Measurements from ENCODE around the gene CCDC157. TPM values are rescaled to one million over a fixed set of nuclear protein-coding genes. Genes with fewer than 3 reads are reported as not detected.

Gene CCDC157
- total and polyA plus RNA-seq, 4 donors: 4.2 to 10.1 (median 7.8) TPM

GRCh38 chr22:30313527-30314363, 43.1 kb upstream of the CCDC157 start:
- H3K4me3 ChIP-seq (ENCODE audit: low read depth, low read length): no peak overlapping the region
- DNase-seq (ENCODE audit: low read depth in 4 of 6, low spot score in 6 of 6): no peak
- H3K9me3 ChIP-seq (ENCODE audit: control insufficient read depth, insufficient read depth, low read length): no peaks in the 10 kb centered on the region
- peaks cover 9% of the 10 kb centered on the region for H3K36me3 ChIP-seq (ENCODE audit: control insufficient read depth, insufficient read depth, low read length)
- H3K4me1 ChIP-seq (ENCODE audit: control insufficient read depth, insufficient read depth, low read length): peaks cover 33% of the 10 kb centered on the region
- WGBS (ENCODE audit: insufficient coverage): no CpG with 5 or more reads among the region's 8 CpGs
- H3K27me3 ChIP-seq (ENCODE audit: control insufficient read depth, insufficient read depth, low read length): no peaks in the 10 kb centered on the region
- H3K27ac ChIP-seq (ENCODE audit: low read depth, low read length): no peak overlapping the region

GRCh38 chr22:30314915-30315314, 41.9 kb upstream of the CCDC157 start:
- Histone ChIP-seq H3K4me1 (ENCODE audit: control insufficient read depth, insufficient read depth, low read length) (peaks cover 23% of the 10 kb centered on the region), H3K4me3 (ENCODE audit: low read depth, low read length) (no peak overlapping the region), H3K36me3 (ENCODE audit: control insufficient read depth, insufficient read depth, low read length) (peaks cover 9% of the 10 kb centered on the region), H3K27me3 (ENCODE audit: control insufficient read depth, insufficient read depth, low read length) (no peaks in the 10 kb centered on the region), H3K27ac (ENCODE audit: low read depth, low read length) (no peak overlapping the region), H3K9me3 (ENCODE audit: control insufficient read depth, insufficient read depth, low read length) (no peaks in the 10 kb centered on the region)
- DNase-seq (ENCODE audit: low read depth in 4 of 6, low spot score in 6 of 6): no peak
- WGBS (ENCODE audit: insufficient coverage): 91% methylated on average over 4 of the region's 8 CpGs

- H3K4me3 ChIP-seq (ENCODE audit: low read depth, low read length): no peak overlapping the region
Observed at GRCh38 chr22:30315962-30316576, 40.7 kb upstream of the CCDC157 start.

GRCh38 chr22:30317778-30318177, 39.0 kb upstream of the CCDC157 start:
- Histone ChIP-seq H3K27ac (ENCODE audit: low read depth, low read length) (no peak overlapping the region), H3K4me3 (ENCODE audit: low read depth, low read length) (no peak overlapping the region), H3K9me3 (ENCODE audit: control insufficient read depth, insufficient read depth, low read length) (no peaks in the 10 kb centered on the region), H3K27me3 (ENCODE audit: control insufficient read depth, insufficient read depth, low read length) (no peaks in the 10 kb centered on the region), H3K36me3 (ENCODE audit: control insufficient read depth, insufficient read depth, low read length) (peaks cover 9% of the 10 kb centered on the region), H3K4me1 (ENCODE audit: control insufficient read depth, insufficient read depth, low read length) (peaks cover 7% of the 10 kb centered on the region)
- no peak for DNase-seq (ENCODE audit: low read depth in 4 of 6, low spot score in 6 of 6)
- no CpG with 5 or more reads among the region's 1 CpG for WGBS (ENCODE audit: insufficient coverage)

More at GRCh38 chr22:30315962-30316576, 40.7 kb upstream of the CCDC157 start:
- H3K36me3 ChIP-seq (ENCODE audit: control insufficient read depth, insufficient read depth, low read length): peaks cover 9% of the 10 kb centered on the region
- no peaks in the 10 kb centered on the region for H3K27me3 ChIP-seq (ENCODE audit: control insufficient read depth, insufficient read depth, low read length)
- H3K9me3 ChIP-seq (ENCODE audit: control insufficient read depth, insufficient read depth, low read length): no peaks in the 10 kb centered on the region
- peaks cover 13% of the 10 kb centered on the region for H3K4me1 ChIP-seq (ENCODE audit: control insufficient read depth, insufficient read depth, low read length)
- WGBS (ENCODE audit: insufficient coverage): 57% methylated on average over 1 of the region's 2 CpGs
- H3K27ac ChIP-seq (ENCODE audit: low read depth, low read length): no peak overlapping the region
- DNase-seq (ENCODE audit: low read depth in 4 of 6, low spot score in 6 of 6): no peak

- no peaks in the 10 kb centered on the region for H3K27me3 ChIP-seq (ENCODE audit: control insufficient read depth, insufficient read depth, low read length)
- DNase-seq (ENCODE audit: low read depth in 4 of 6, low spot score in 6 of 6): no peak
- H3K27ac ChIP-seq (ENCODE audit: low read depth, low read length): no peak overlapping the region
- H3K9me3 ChIP-seq (ENCODE audit: control insufficient read depth, insufficient read depth, low read length): no peaks in the 10 kb centered on the region
- H3K4me3 ChIP-seq (ENCODE audit: low read depth, low read length): no peak overlapping the region
- peaks cover 9% of the 10 kb centered on the region for H3K36me3 ChIP-seq (ENCODE audit: control insufficient read depth, insufficient read depth, low read length)
- H3K4me1 ChIP-seq (ENCODE audit: control insufficient read depth, insufficient read depth, low read length): peaks cover 7% of the 10 kb centered on the region
- WGBS (ENCODE audit: insufficient coverage): 88% methylated on average over 7 of the region's 7 CpGs
Observed at GRCh38 chr22:30318799-30319419, 37.9 kb upstream of the CCDC157 start.

- H3K36me3 ChIP-seq (ENCODE audit: control insufficient read depth, insufficient read depth, low read length): peaks cover 9% of the 10 kb centered on the region
- no peak for DNase-seq (ENCODE audit: low read depth in 4 of 6, low spot score in 6 of 6)
- WGBS (ENCODE audit: insufficient coverage): 90% methylated on average over 3 of the region's 3 CpGs
- H3K27ac ChIP-seq (ENCODE audit: low read depth, low read length): no peak overlapping the region
- H3K27me3 ChIP-seq (ENCODE audit: control insufficient read depth, insufficient read depth, low read length): no peaks in the 10 kb centered on the region
- no peaks in the 10 kb centered on the region for H3K9me3 ChIP-seq (ENCODE audit: control insufficient read depth, insufficient read depth, low read length)
- no peak overlapping the region for H3K4me3 ChIP-seq (ENCODE audit: low read depth, low read length)
- peaks cover 15% of the 10 kb centered on the region for H3K4me1 ChIP-seq (ENCODE audit: control insufficient read depth, insufficient read depth, low read length)
Observed at GRCh38 chr22:30320021-30320556, 36.7 kb upstream of the CCDC157 start.

GRCh38 chr22:30321461-30321860, 35.3 kb upstream of the CCDC157 start:
- Histone ChIP-seq H3K36me3 (ENCODE audit: control insufficient read depth, insufficient read depth, low read length) (peaks cover 8% of the 10 kb centered on the region), H3K27me3 (ENCODE audit: control insufficient read depth, insufficient read depth, low read length) (no peaks in the 10 kb centered on the region), H3K27ac (ENCODE audit: low read depth, low read length) (no peak overlapping the region), H3K9me3 (ENCODE audit: control insufficient read depth, insufficient read depth, low read length) (no peaks in the 10 kb centered on the region), H3K4me1 (ENCODE audit: control insufficient read depth, insufficient read depth, low read length) (peaks cover 27% of the 10 kb centered on the region), H3K4me3 (ENCODE audit: low read depth, low read length) (no peak overlapping the region)
- 71% methylated on average over 1 of the region's 2 CpGs for WGBS (ENCODE audit: insufficient coverage)
- no peak for DNase-seq (ENCODE audit: low read depth in 4 of 6, low spot score in 6 of 6)

- 88% methylated on average over 1 of the region's 3 CpGs for WGBS (ENCODE audit: insufficient coverage)
- no peaks in the 10 kb centered on the region for H3K27me3 ChIP-seq (ENCODE audit: control insufficient read depth, insufficient read depth, low read length)
- H3K4me3 ChIP-seq (ENCODE audit: low read depth, low read length): no peak overlapping the region
- peaks cover 32% of the 10 kb centered on the region for H3K4me1 ChIP-seq (ENCODE audit: control insufficient read depth, insufficient read depth, low read length)
- H3K9me3 ChIP-seq (ENCODE audit: control insufficient read depth, insufficient read depth, low read length): no peaks in the 10 kb centered on the region
- no peak for DNase-seq (ENCODE audit: low read depth in 4 of 6, low spot score in 6 of 6)
- peaks cover 3% of the 10 kb centered on the region for H3K36me3 ChIP-seq (ENCODE audit: control insufficient read depth, insufficient read depth, low read length)
- no peak overlapping the region for H3K27ac ChIP-seq (ENCODE audit: low read depth, low read length)
Observed at GRCh38 chr22:30323246-30323645, 33.6 kb upstream of the CCDC157 start.

GRCh38 chr22:30324014-30324730, 32.6 kb upstream of the CCDC157 start:
- H3K27me3 ChIP-seq (ENCODE audit: control insufficient read depth, insufficient read depth, low read length): no peaks in the 10 kb centered on the region
- peaks cover 32% of the 10 kb centered on the region for H3K4me1 ChIP-seq (ENCODE audit: control insufficient read depth, insufficient read depth, low read length)
- no peaks in the 10 kb centered on the region for H3K36me3 ChIP-seq (ENCODE audit: control insufficient read depth, insufficient read depth, low read length)
- H3K27ac ChIP-seq (ENCODE audit: low read depth, low read length): no peak overlapping the region
- WGBS (ENCODE audit: insufficient coverage): 81% methylated on average over 3 of the region's 8 CpGs
- no peaks in the 10 kb centered on the region for H3K9me3 ChIP-seq (ENCODE audit: control insufficient read depth, insufficient read depth, low read length)
- no peak overlapping the region for H3K4me3 ChIP-seq (ENCODE audit: low read depth, low read length)
- no peak for DNase-seq (ENCODE audit: low read depth in 4 of 6, low spot score in 6 of 6)
